Peyer's patch (tissue), 4 donors: ENCODE results near the gene CD164. TPM values are rescaled to one million over a fixed set of nuclear protein-coding genes. Genes with fewer than 3 reads are reported as not detected.

Experiments used
- DNase-seq, 3 donors: peaks; one replicate each; pipeline ENCODE4 v3.0.0-alpha.2; 2017 to 2019
- H3K27ac ChIP-seq, 4 donors: fragments of 200-600 bp; sonication (generic); one replicate each; pipeline ENCODE4 v1.5.1; 2016 to 2019
- H3K27me3 ChIP-seq, 2 donors: fragments of 200-600 bp; sonication (generic); one replicate each; pipeline ENCODE4 v1.5.1; 2019
- H3K36me3 ChIP-seq, 3 donors: fragments of 200-600 bp; sonication (generic); one replicate each; pipeline ENCODE4 v1.5.1; 2016 to 2019
- H3K4me1 ChIP-seq, 4 donors: fragments of 200-600 bp; sonication (generic); one replicate each; pipeline ENCODE4 v1.5.1; 2016 to 2019
- H3K4me3 ChIP-seq, 4 donors: fragments of 200-600 bp; sonication (generic); 1 replicate in 3 of 4; 2 replicates in 1 of 4; pipeline ENCODE4 v1.5.1; 2016 to 2019; ENCODE audit warnings: mild to moderate bottlenecking in 1 of 4
- H3K9me3 ChIP-seq, 4 donors: fragments of 200-600 bp; sonication (generic); one replicate each; pipeline ENCODE4 v1.5.1; 2016 to 2019; ENCODE audit warnings: mild to moderate bottlenecking in 1 of 4
- CTCF ChIP-seq, 6 experiments: fragments of 450-650 bp in 4 of 6; fragments of 200-600 bp in 2 of 6; sonication (generic) in 1 of 6; IDR thresholded peaks; one replicate each; pipeline ENCODE4 v1.5.1; 2017 to 2019; ENCODE audit warnings: antibody characterized with exemption in 6 of 6, mild to moderate bottlenecking in 3 of 6, moderate library complexity in 1 of 6
- POLR2A ChIP-seq, 2 donors: fragments of 450-650 bp; IDR thresholded peaks; one replicate each; pipeline ENCODE4 v1.5.1; 2017; ENCODE audit warnings: antibody characterized with exemption in 2 of 2, mild to moderate bottlenecking in 2 of 2, moderate library complexity in 2 of 2
- total RNA-seq, 4 donors: library from RNA; depleted of rRNA; stranded (reverse); fragments of >200 nt; gene quantifications; one replicate each; pipeline ENCODE4 v1.1.0, GENCODE V29; 2016

CD164 gene
- total RNA-seq, 4 donors from 2014 or later: 62.7 to 382 (median 216) TPM

GRCh38 chr6:109323241-109323640, 59.0 kb downstream of the CD164 start:
- H3K36me3 ChIP-seq: no peaks in the 10 kb centered on the region
- H3K4me3 ChIP-seq: no peak overlapping the region
- no peak for DNase-seq
- no peaks in the 10 kb centered on the region for H3K9me3 ChIP-seq
- H3K27ac ChIP-seq: no peak overlapping the region
- H3K4me1 ChIP-seq: peaks cover 0 to 15% (median 0%) of the 10 kb centered on the region in 4 donors
- TF ChIP-seq CTCF (IDR thresholded peaks at IDR 0.05): no peak
- H3K27me3 ChIP-seq: no peaks in the 10 kb centered on the region

DNA sequence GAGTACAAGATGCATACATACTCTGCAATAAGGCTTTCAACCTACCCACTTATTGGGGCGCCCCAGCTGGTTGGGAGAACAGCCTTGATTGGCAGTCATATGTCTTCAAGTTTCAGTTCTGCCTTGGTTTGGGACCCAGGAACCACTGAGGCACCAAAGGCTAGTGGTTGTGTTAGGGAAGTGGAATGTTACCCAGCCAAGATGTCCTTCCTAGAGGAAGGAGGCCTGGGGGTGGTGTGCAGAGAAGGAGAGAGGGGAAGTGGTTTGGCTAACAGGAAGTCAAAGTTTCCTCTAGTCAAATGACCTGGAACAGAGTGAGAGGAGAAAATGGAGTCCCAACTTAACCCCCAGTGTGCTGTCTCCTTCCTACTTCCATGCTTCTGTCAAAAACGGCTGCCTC, 59.4 kb downstream of the CD164 start:
- Histone ChIP-seq H3K4me1 (peaks cover 0 to 15% (median 0%) of the 10 kb centered on the region in 4 donors), H3K4me3 (no peak overlapping the region), H3K27me3 (no peaks in the 10 kb centered on the region), H3K27ac (no peak overlapping the region), H3K9me3 (no peaks in the 10 kb centered on the region), H3K36me3 (no peaks in the 10 kb centered on the region)
- DNase-seq: peak in 1 of 3 donors; percentile 18
- TF ChIP-seq CTCF (IDR thresholded peaks at IDR 0.05) (no peak), POLR2A (IDR thresholded peaks at IDR 0.05) (no peak)

GRCh38 chr6:109321752-109322151, 60.5 kb downstream of the CD164 start:
- TF ChIP-seq POLR2A (IDR thresholded peaks at IDR 0.05): no peak
- no peak for TF ChIP-seq CTCF (IDR thresholded peaks at IDR 0.05)
- H3K9me3 ChIP-seq: no peaks in the 10 kb centered on the region

DNA sequence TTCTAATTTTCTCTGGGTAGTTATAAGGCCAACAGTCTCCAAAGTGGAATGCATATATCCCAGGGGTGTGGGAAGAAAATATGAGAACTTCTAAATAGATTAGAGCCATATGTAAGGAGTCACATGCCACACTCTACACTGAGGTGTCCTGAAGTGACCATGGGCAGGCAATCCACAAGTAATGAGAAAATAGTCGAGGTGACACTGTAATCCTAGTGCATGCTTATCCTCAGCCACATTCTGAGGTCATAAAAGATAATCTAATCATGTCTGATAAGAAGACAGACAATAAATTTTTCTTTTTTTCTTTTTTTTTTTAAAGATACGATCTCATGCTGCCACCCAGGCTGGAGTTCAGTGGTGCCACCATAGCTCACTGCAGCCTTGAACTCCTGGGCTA, 62.2 kb downstream of the CD164 start:
- Histone ChIP-seq H3K4me1 (peaks cover 0 to 25% (median 0%) of the 10 kb centered on the region in 4 donors), H3K36me3 (no peaks in the 10 kb centered on the region), H3K27me3 (no peaks in the 10 kb centered on the region), H3K9me3 (no peaks in the 10 kb centered on the region), H3K4me3 (no peak overlapping the region), H3K27ac (peak overlapping the region in 3 of 4 donors; percentile 56 to 86 (median 62))
- no peak for DNase-seq
- TF ChIP-seq CTCF (IDR thresholded peaks at IDR 0.05) (no peak), POLR2A (IDR thresholded peaks at IDR 0.05) (no peak)

More at GRCh38 chr6:109321752-109322151, 60.5 kb downstream of the CD164 start:
- H3K27me3 ChIP-seq: no peaks in the 10 kb centered on the region
- no peak overlapping the region for H3K4me3 ChIP-seq
- no peak overlapping the region for H3K27ac ChIP-seq
- H3K36me3 ChIP-seq: no peaks in the 10 kb centered on the region
- no peak for DNase-seq
- peaks cover 0 to 25% (median 0%) of the 10 kb centered on the region in 4 donors for H3K4me1 ChIP-seq

DNA sequence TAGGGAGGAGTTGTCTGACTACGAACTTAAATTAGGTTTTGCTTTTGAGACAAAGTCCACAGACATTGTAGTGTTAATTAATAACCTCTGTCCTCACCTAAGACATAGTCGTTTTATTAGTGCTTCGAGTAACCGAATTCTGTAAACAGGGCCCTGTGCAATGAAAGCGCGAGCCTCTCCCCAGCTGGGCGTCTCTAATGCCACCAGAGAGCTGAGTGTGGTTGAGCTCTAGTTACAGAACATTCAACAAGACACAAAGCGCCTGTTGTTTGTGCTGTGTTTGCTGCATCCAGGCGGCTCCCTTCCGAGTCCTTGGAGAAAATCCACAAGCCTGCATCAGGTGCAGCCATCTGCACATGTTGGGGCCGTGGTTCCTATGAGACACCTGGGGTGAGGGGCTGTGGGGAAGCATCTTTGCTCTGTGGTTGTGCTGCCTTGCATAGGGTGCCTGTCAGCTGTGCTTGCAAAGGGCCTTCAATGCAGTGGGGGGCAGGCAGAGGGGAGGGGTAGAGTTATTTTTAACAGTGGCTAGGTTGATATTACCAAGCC, 63.9 kb downstream of the CD164 start:
- H3K36me3 ChIP-seq: no peaks in the 10 kb centered on the region
- peak in 2 of 3 donors; percentile 81 to 82 for DNase-seq
- H3K4me1 ChIP-seq: peaks cover 0 to 25% (median 0%) of the 10 kb centered on the region in 4 donors
- H3K4me3 ChIP-seq: no peak overlapping the region
- H3K9me3 ChIP-seq: no peaks in the 10 kb centered on the region
- H3K27me3 ChIP-seq: no peaks in the 10 kb centered on the region
- peak overlapping the region in 3 of 4 donors; percentile 56 to 90 (median 86) for H3K27ac ChIP-seq
- TF ChIP-seq CTCF (IDR thresholded peaks at IDR 0.05) (no peak), POLR2A (IDR thresholded peaks at IDR 0.05) (peak; percentile 33 to 44)
